ENCODE data around the gene UBXN10. TPM values are rescaled to one million over a fixed set of nuclear protein-coding genes. Genes with fewer than 3 reads are reported as not detected.

Gene UBXN10
- total and polyA plus RNA-seq, 4 experiments from 2014 or later, result 0.06 to 0.78 (median 0.39) TPM

DNA sequence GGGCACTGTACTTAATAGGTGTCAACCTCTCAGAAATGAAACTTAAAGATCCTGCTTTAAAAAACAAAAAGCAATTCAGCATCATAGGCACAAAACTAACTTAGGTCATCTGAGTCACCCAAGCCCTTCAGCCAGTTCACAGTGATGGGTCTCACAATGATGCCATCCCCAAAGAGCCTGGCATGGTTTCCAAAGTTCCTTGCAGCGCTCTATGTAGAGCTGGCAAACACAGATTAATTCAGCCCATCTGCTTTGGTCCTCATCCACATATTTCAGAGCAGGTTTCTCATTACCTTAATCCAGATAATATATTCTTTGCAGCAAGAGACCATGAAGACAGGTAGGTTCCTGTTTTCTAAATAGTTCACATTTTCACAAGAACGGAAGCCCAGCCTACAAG, 15.1 kb downstream of the UBXN10 start:
- Histone ChIP-seq H3K4me3 (ENCODE audit: low read length in 2 of 2) (no peak overlapping the region), H3K27me3 (ENCODE audit: insufficient read depth, low read length) (no peaks in the 10 kb centered on the region), H3K9me3 (ENCODE audit: control insufficient read depth in 1 of 2, low read length in 2 of 2) (no peaks in the 10 kb centered on the region), H3K36me3 (ENCODE audit: insufficient read depth, low read length) (no peaks in the 10 kb centered on the region), H3K4me1 (ENCODE audit: insufficient read depth, low read length) (no peaks in the 10 kb centered on the region), H3K27ac (ENCODE audit: low read depth, low read length) (no peak overlapping the region)
- H3K4me3 Mint-ChIP-seq, result no peak overlapping the region
- no peak for DNase-seq
- peaks cover 2 to 9% of the 10 kb centered on the region in 2 donors for H3K27me3 Mint-ChIP-seq
- no peaks in the 10 kb centered on the region for H3K9me3 Mint-ChIP-seq
- no peaks in the 10 kb centered on the region for H3K36me3 Mint-ChIP-seq
- CTCF ChIA-PET (ENCODE audit: partially characterized antibody), result interaction anchor here (1.2 to 4.1 kb wide), 2 partner anchors 8 to 12 kb away, joined by 3 to 16 read pairs; no protein-coding TSS in a partner anchor
- no peaks in the 10 kb centered on the region for H3K4me1 Mint-ChIP-seq
- H3K27ac Mint-ChIP-seq, result no peak overlapping the region
- intact Hi-C loops (cut with micrococcal nuclease), result no loop called here
- POLR2A ChIA-PET (ENCODE audit: partially characterized antibody), result no interaction called here

DNA sequence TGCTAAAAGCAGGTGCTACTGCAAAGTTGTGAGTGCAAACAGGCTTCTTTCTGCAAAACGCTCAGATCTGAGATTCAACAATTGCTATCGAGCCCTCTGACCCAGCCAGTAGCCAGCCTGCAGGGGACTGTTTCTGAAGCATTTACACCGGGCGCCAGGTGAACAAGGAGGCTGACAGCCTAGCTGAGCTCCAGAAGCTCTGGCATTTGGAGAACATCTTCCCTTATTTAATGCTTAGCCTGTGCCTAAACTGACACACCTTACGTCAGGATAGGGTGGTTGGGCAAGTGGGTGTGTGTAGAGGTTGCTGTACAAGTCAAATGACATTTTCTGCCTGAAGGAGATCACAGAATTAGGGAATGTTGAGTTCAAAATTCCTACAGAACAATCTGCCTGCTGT, 16.3 kb downstream of the UBXN10 start:
- no peaks in the 10 kb centered on the region for H3K36me3 Mint-ChIP-seq
- CTCF ChIA-PET (ENCODE audit: partially characterized antibody), result interaction anchor here (1.2 to 4.1 kb wide), 2 partner anchors 9 to 10 kb away, joined by 3 to 16 read pairs; no protein-coding TSS in a partner anchor

GRCh38 chr1:20207546-20207945, 21.6 kb downstream of the UBXN10 start:
- Mint-ChIP-seq H3K4me3 (no peak overlapping the region), H3K36me3 (no peaks in the 10 kb centered on the region), H3K9me3 (no peaks in the 10 kb centered on the region), H3K27me3 (peaks cover 10 to 23% of the 10 kb centered on the region in 2 donors), H3K4me1 (peaks cover 0 to 2% (median under 1%) of the 10 kb centered on the region in 4 donors), H3K27ac (no peak overlapping the region)
- POLR2A ChIA-PET (ENCODE audit: partially characterized antibody), result no interaction called here
- H3K36me3 ChIP-seq (ENCODE audit: insufficient read depth, low read length), result no peaks in the 10 kb centered on the region
- intact Hi-C loops (cut with micrococcal nuclease), result no loop called here
- no peak overlapping the region for H3K4me3 ChIP-seq (ENCODE audit: low read length in 2 of 2)
- H3K9me3 ChIP-seq (ENCODE audit: control insufficient read depth in 1 of 2, low read length in 2 of 2), result no peaks in the 10 kb centered on the region
- no peak for DNase-seq
- peaks cover 7% of the 10 kb centered on the region for H3K27me3 ChIP-seq (ENCODE audit: insufficient read depth, low read length)
- H3K4me1 ChIP-seq (ENCODE audit: insufficient read depth, low read length), result peaks cover 3% of the 10 kb centered on the region
- H3K27ac ChIP-seq (ENCODE audit: low read depth, low read length), result no peak overlapping the region
- CTCF ChIA-PET (ENCODE audit: partially characterized antibody), result interaction anchor here (1.9 kb wide), 1 partner anchor 12 kb away, joined by 11 read pairs; no protein-coding TSS in a partner anchor

More for the DNA sequence above, 16.3 kb downstream of the UBXN10 start:
- H3K9me3 Mint-ChIP-seq, result no peaks in the 10 kb centered on the region
- H3K27ac Mint-ChIP-seq, result no peak overlapping the region
- H3K27me3 ChIP-seq (ENCODE audit: insufficient read depth, low read length), result no peaks in the 10 kb centered on the region
- intact Hi-C loops (cut with micrococcal nuclease), result no loop called here
- H3K4me3 ChIP-seq (ENCODE audit: low read length in 2 of 2), result no peak overlapping the region
- no peaks in the 10 kb centered on the region for H3K36me3 ChIP-seq (ENCODE audit: insufficient read depth, low read length)
- POLR2A ChIA-PET (ENCODE audit: partially characterized antibody), result no interaction called here
- H3K4me1 Mint-ChIP-seq, result no peaks in the 10 kb centered on the region
- H3K27me3 Mint-ChIP-seq, result peaks cover 2 to 9% of the 10 kb centered on the region in 2 donors
- no peak for DNase-seq
- H3K4me1 ChIP-seq (ENCODE audit: insufficient read depth, low read length), result no peaks in the 10 kb centered on the region
- H3K27ac ChIP-seq (ENCODE audit: low read depth, low read length), result no peak overlapping the region
- no peaks in the 10 kb centered on the region for H3K9me3 ChIP-seq (ENCODE audit: control insufficient read depth in 1 of 2, low read length in 2 of 2)
- H3K4me3 Mint-ChIP-seq, result no peak overlapping the region

DNA sequence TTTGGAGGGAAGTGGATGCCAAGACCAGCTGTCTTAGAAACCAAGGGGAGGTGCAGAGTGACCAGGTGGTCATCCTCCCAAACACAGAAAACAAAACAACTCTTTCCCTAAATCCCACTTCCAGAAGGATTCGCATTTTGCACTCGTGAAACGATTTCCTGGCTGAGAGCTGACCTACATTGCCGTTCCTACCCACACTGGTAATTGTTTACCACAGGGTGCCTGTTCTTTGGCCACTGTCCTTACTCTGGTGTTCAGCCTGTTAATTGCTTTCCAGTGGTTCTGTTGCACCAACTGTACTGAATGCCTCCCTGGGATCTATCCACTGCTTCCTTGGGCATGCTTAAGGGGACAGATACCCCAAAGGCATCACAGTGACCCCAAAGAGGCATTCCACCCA, 23.6 kb downstream of the UBXN10 start:
- H3K27ac ChIP-seq (ENCODE audit: low read depth, low read length), result no peak overlapping the region
- Mint-ChIP-seq H3K9me3 (no peaks in the 10 kb centered on the region), H3K27me3 (peaks cover 10 to 19% of the 10 kb centered on the region in 2 donors), H3K36me3 (no peaks in the 10 kb centered on the region), H3K4me1 (peaks cover 2 to 8% (median 3%) of the 10 kb centered on the region in 4 donors), H3K27ac (no peak overlapping the region), H3K4me3 (no peak overlapping the region)
- no peak for DNase-seq
- H3K4me1 ChIP-seq (ENCODE audit: insufficient read depth, low read length), result peaks cover 9% of the 10 kb centered on the region
- no peaks in the 10 kb centered on the region for H3K9me3 ChIP-seq (ENCODE audit: control insufficient read depth in 1 of 2, low read length in 2 of 2)
- H3K4me3 ChIP-seq (ENCODE audit: low read length in 2 of 2), result no peak overlapping the region
- ChIA-PET POLR2A (ENCODE audit: partially characterized antibody) (no interaction called here), CTCF (ENCODE audit: partially characterized antibody) (interaction anchor here (1.4 to 5.7 kb wide), 2 partner anchors 14 to 284 kb away, joined by 3 to 80 read pairs; no protein-coding TSS in a partner anchor)
- H3K27me3 ChIP-seq (ENCODE audit: insufficient read depth, low read length), result peaks cover 16% of the 10 kb centered on the region
- H3K36me3 ChIP-seq (ENCODE audit: insufficient read depth, low read length), result no peaks in the 10 kb centered on the region
- intact Hi-C loops (cut with micrococcal nuclease), result no loop called here

DNA sequence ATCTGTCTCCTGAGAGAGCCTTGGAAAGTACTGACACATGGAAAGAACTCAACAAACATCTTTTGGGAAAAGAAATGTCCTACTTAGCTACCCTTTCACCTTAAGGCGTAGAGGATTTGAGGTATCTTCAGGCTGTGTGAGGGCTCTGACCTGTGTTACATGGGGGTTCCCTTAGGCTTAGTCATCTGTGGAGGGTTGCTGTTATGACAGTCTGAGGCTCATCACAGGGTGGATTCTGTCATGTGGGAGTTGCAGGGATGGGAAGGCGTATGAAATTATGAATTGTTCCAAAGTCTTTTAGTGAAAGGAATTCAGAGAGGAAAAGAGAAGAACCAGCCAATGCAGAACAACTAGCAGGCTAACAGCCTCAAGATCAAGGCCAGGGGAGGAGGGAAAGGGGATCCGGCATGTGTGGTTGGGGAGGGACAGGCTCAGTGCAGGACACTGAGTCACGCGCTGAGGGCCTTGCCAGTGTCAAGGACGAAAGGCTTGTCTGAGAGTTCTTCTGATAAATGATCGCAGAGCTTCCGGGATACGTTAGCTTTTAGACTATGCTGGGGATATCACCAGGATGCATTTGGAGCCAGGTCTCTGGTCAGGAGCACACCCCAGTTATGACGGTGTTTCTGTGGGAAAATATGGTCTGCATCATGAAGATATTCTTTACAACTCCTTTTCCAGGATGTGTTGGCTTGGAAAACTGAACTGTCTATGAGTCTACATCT, 25.0 kb downstream of the UBXN10 start:
- Histone ChIP-seq H3K4me1 (ENCODE audit: insufficient read depth, low read length) (peaks cover 9% of the 10 kb centered on the region), H3K27ac (ENCODE audit: low read depth, low read length) (no peak overlapping the region), H3K9me3 (ENCODE audit: control insufficient read depth in 1 of 2, low read length in 2 of 2) (no peaks in the 10 kb centered on the region), H3K4me3 (ENCODE audit: low read length in 2 of 2) (no peak overlapping the region), H3K36me3 (ENCODE audit: insufficient read depth, low read length) (no peaks in the 10 kb centered on the region), H3K27me3 (ENCODE audit: insufficient read depth, low read length) (peaks cover 17% of the 10 kb centered on the region)
- no peaks in the 10 kb centered on the region for H3K9me3 Mint-ChIP-seq
- CTCF ChIA-PET (ENCODE audit: partially characterized antibody), result interaction anchor here (0.6 to 5.7 kb wide), 5 partner anchors 9 to 665 kb away, joined by 3 to 80 read pairs (median 3); no protein-coding TSS in a partner anchor
- intact Hi-C loops (cut with micrococcal nuclease), result loop anchor here (5.0 kb wide), 1 partner anchor 431 kb away; no protein-coding TSS in a partner anchor
- H3K27ac Mint-ChIP-seq, result no peak overlapping the region
- no peaks in the 10 kb centered on the region for H3K36me3 Mint-ChIP-seq
- H3K27me3 Mint-ChIP-seq, result peaks cover 22 to 27% of the 10 kb centered on the region in 2 donors
- H3K4me1 Mint-ChIP-seq, result peaks cover 2 to 8% (median 3%) of the 10 kb centered on the region in 4 donors
- H3K4me3 Mint-ChIP-seq, result no peak overlapping the region
- DNase-seq, result no peak
- POLR2A ChIA-PET (ENCODE audit: partially characterized antibody), result no interaction called here

- Mint-ChIP-seq H3K9me3 (peaks cover 0 to 2% (median 0%) of the 10 kb centered on the region in 8 donors), H3K27me3 (peaks cover 24 to 31% of the 10 kb centered on the region in 2 donors), H3K36me3 (no peaks in the 10 kb centered on the region), H3K4me1 (peaks cover 2 to 8% (median 3%) of the 10 kb centered on the region in 4 donors), H3K27ac (no peak overlapping the region), H3K4me3 (peak overlapping the region in 1 of 8 donors; percentile 32)
- DNase-seq, result no peak
- Histone ChIP-seq H3K36me3 (ENCODE audit: insufficient read depth, low read length) (no peaks in the 10 kb centered on the region), H3K4me3 (ENCODE audit: low read length in 2 of 2) (no peak overlapping the region), H3K27ac (ENCODE audit: low read depth, low read length) (no peak overlapping the region), H3K4me1 (ENCODE audit: insufficient read depth, low read length) (peaks cover 9% of the 10 kb centered on the region), H3K9me3 (ENCODE audit: control insufficient read depth in 1 of 2, low read length in 2 of 2) (no peaks in the 10 kb centered on the region), H3K27me3 (ENCODE audit: insufficient read depth, low read length) (peaks cover 21% of the 10 kb centered on the region)
- POLR2A ChIA-PET (ENCODE audit: partially characterized antibody), result no interaction called here
- CTCF ChIA-PET (ENCODE audit: partially characterized antibody), result interaction anchor here (0.6 to 5.7 kb wide), 5 partner anchors 10 to 665 kb away, joined by 3 to 80 read pairs (median 13); no protein-coding TSS in a partner anchor
- intact Hi-C loops (cut with micrococcal nuclease), result loop anchor here (5.0 kb wide), 1 partner anchor 431 kb away; no protein-coding TSS in a partner anchor
Measured at GRCh38 chr1:20211511-20211931, 25.6 kb downstream of the UBXN10 start.

GRCh38 chr1:20212085-20212684, 26.3 kb downstream of the UBXN10 start:
- Mint-ChIP-seq H3K9me3 (peaks cover 0 to 2% (median 0%) of the 10 kb centered on the region in 8 donors), H3K36me3 (no peaks in the 10 kb centered on the region), H3K27ac (peak overlapping the region in 2 of 7 donors; percentile 10 to 16), H3K27me3 (peaks cover 24 to 33% of the 10 kb centered on the region in 2 donors), H3K4me3 (peak overlapping the region in 3 of 8 donors; percentile 32 to 76 (median 73)), H3K4me1 (peaks cover 2 to 8% (median 3%) of the 10 kb centered on the region in 4 donors)
- Histone ChIP-seq H3K9me3 (ENCODE audit: control insufficient read depth in 1 of 2, low read length in 2 of 2) (no peaks in the 10 kb centered on the region), H3K4me1 (ENCODE audit: insufficient read depth, low read length) (peaks cover 9% of the 10 kb centered on the region), H3K27ac (ENCODE audit: low read depth, low read length) (no peak overlapping the region), H3K4me3 (ENCODE audit: low read length in 2 of 2) (no peak overlapping the region), H3K36me3 (ENCODE audit: insufficient read depth, low read length) (no peaks in the 10 kb centered on the region), H3K27me3 (ENCODE audit: insufficient read depth, low read length) (peaks cover 21% of the 10 kb centered on the region)
- no peak for DNase-seq
- CTCF ChIA-PET (ENCODE audit: partially characterized antibody), result interaction anchor here (0.6 to 5.7 kb wide), 37 partner anchors 10 to 1558 kb away, joined by 3 to 80 read pairs (median 4); partner anchors contain the start of gene CAMK2N1
- intact Hi-C loops (cut with micrococcal nuclease), result loop anchor here (5.0 kb wide), 1 partner anchor 430 kb away; no protein-coding TSS in a partner anchor
- POLR2A ChIA-PET (ENCODE audit: partially characterized antibody), result interaction anchor here (0.6 kb wide), 1 partner anchor 272 kb away, joined by 5 read pairs; no protein-coding TSS in a partner anchor

Data from CD4-positive, alpha-beta memory T cell (primary cell).